GM13976 (cell line): ENCODE results near the gene RNASEH1.
A peak's percentile ranks its signal among the peaks of the same experiment; 100 is the strongest.
"Not testable (repeated sequence)": the region's sequence is repeated elsewhere in the genome, so short reads cannot be mapped to it uniquely, and the experiment has no call there.

Experiments used
- DNase-seq: peaks from one replicate; pipeline ENCODE4 v3.0.0; 2012; ENCODE audit warnings: low spot score
- CTCF ChIP-seq: IDR thresholded peaks from 2 replicates; pipeline ENCODE4 v1.5.1; 2012; ENCODE audit warnings: borderline replicate concordance, mild to moderate bottlenecking; ENCODE audit not compliant: insufficient read depth; ENCODE audit errors: extremely low read depth, missing control alignments, control extremely low read depth
- in situ Hi-C: fragments of 300-500 bp; cut with MboI; formaldehyde crosslinking; loops from one replicate; pipeline ENCODE4 v1.12.0; 2022; ENCODE audit warnings: low sequenced_read_pairs, mixed read lengths, inconsistent platforms; ENCODE audit not compliant: unreplicated experiment

Gene RNASEH1

GRCh38 chr2:3518496-3519254, 39.5 kb downstream of the RNASEH1 start:
- no peak for TF ChIP-seq CTCF
- DNase-seq: peak; percentile 100
- in situ Hi-C loops: no loop called here

GRCh38 chr2:3517948-3518495, 40.1 kb downstream of the RNASEH1 start:
- DNase-seq: no peak
- in situ Hi-C loops: no loop called here
- TF ChIP-seq CTCF: no peak

- DNase-seq: no peak
- TF ChIP-seq CTCF: no peak
- in situ Hi-C loops: no loop called here
Observed at GRCh38 chr2:3516831-3517230, 41.3 kb downstream of the RNASEH1 start.

GRCh38 chr2:3515438-3515837, 42.7 kb downstream of the RNASEH1 start:
- DNase-seq, in situ Hi-C loops: not testable (repeated sequence)

GRCh38 chr2:3513026-3513810, 44.9 kb downstream of the RNASEH1 start:
- DNase-seq: no peak
- TF ChIP-seq CTCF: no peak
- in situ Hi-C loops: no loop called here

GRCh38 chr2:3512086-3512485, 46.0 kb downstream of the RNASEH1 start:
- no peak for TF ChIP-seq CTCF
- no peak for DNase-seq
- in situ Hi-C loops: no loop called here

GRCh38 chr2:3505771-3506170, 52.4 kb downstream of the RNASEH1 start:
- no peak for DNase-seq
- in situ Hi-C loops: no loop called here
- TF ChIP-seq CTCF: no peak
